Right ventricle myocardium superior (tissue), 1 donor: ENCODE results near the gene GRAMD1C. TPM values are rescaled to one million over a fixed set of nuclear protein-coding genes. Genes with fewer than 3 reads are reported as not detected.

Experiments used
- total RNA-seq: library from RNA; stranded (reverse); fragmentation: NEBNext Ultra II Directional; extraction: Animal tissue kit (Norgen Biotek cat#: 25700); gene quantifications from one replicate; pipeline ENCODE4 v1.2.1, GENCODE V29; 2021
- donor health status: DM: no; HTN: yes; CAD: no; lungs with severe emphysema.

The GRAMD1C gene
- total RNA-seq, 1 donor from 2014 or later, result 1.1 TPM

Other genes with a start within 250 kb of the GRAMD1C start
- gene USF3, start 142.1 kb upstream of the GRAMD1C start, total RNA-seq, result 12.7 TPM
- 77.5 TPM for gene NAA50, start 92.5 kb upstream of the GRAMD1C start, total RNA-seq
- 17.9 TPM for gene ATP6V1A, start 91.8 kb upstream of the GRAMD1C start, total RNA-seq
- gene ZDHHC23, start 109.2 kb downstream of the GRAMD1C start, total RNA-seq, result 3.0 TPM
- gene CCDC191, start 217.7 kb downstream of the GRAMD1C start, total RNA-seq, result 1.1 TPM
- gene QTRT2, start 217.9 kb downstream of the GRAMD1C start, total RNA-seq, result 4.9 TPM